GM12801 (cell line): Measurements from ENCODE around the gene SSNA1.

Experiments
- CTCF ChIP-seq: IDR thresholded peaks from one replicate; pipeline ENCODE4 v1.5.1; 2011; ENCODE audit warnings: control low read depth; ENCODE audit not compliant: insufficient read length; ENCODE audit errors: extremely low read depth

Gene SSNA1

GRCh38 chr9:137178939-137179630, 9.4 kb upstream of the SSNA1 start:
- no peak for TF ChIP-seq CTCF

GRCh38 chr9:137179761-137180160, 8.7 kb upstream of the SSNA1 start:
- TF ChIP-seq CTCF, result no peak

DNA sequence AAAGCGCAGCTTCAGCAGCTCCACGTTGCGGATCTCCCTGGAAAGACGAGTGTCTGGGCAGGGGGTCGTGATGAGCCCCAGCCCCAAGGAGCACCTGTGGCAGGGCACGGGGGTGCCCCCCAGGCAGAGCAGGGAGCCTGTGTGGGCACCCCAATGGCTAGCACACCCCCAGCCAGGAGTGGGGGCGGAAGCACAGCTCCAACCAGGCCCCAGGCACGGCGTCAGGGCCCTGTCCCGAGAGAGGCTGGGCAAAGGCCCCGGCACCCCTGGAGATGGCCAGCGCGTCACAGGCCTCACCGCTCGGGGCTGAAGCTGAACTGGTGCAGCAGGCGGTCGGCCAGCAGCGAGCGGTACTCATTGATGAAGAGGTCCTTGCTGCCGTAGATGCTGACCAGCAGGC, 8.0 kb upstream of the SSNA1 start:
- TF ChIP-seq CTCF, result no peak

- no peak for TF ChIP-seq CTCF
Observed at GRCh38 chr9:137181680-137182079, 6.8 kb upstream of the SSNA1 start.

DNA sequence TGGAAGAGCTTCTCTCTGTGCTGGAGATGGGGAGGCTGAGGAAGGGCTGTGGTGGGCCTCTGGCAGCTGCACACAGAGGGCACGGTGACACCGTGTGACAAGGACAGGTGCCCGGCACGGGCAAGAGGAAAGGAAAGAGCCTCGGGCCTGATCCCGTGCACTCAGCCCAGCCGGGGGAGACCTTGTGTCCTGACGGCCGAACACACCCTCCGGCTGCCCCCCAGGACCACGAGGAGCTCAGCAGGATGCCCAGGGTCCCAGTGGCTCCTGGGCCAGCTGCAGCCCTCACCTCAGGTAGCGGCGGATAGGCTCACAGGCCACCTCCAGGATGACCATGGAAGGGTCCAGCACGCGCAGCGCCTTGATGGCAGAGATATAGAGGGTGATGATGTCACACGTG, 5.6 kb upstream of the SSNA1 start:
- TF ChIP-seq CTCF, result no peak

DNA sequence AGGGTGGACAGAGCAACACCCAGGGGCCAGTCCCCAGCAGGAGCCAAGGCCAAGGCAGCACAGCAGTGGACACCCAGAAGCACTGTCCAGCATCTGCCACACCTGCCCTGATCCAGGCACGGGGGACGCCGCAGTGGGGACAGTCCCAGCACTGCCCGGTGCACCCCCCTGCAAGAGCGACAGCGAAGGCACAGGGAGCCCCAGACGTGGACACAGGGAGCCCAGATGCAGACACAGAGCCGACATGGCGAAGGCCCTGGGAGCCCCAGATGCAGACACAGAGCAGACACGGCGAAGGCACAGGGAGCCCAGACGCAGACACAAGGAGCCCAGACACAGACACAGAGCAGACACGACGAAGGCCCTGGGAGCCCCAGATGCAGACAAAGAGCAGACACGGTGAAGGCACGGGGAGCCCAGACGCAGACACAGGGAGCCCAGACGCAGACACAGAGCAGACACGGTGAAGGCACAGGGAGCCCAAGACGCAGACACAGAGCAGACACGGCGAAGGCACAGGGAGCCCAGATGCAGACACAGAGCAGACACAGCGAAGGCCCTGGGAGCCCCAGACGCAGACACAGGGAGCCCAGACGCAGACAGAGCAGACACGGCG, 4.4 kb upstream of the SSNA1 start:
- no peak for TF ChIP-seq CTCF

DNA sequence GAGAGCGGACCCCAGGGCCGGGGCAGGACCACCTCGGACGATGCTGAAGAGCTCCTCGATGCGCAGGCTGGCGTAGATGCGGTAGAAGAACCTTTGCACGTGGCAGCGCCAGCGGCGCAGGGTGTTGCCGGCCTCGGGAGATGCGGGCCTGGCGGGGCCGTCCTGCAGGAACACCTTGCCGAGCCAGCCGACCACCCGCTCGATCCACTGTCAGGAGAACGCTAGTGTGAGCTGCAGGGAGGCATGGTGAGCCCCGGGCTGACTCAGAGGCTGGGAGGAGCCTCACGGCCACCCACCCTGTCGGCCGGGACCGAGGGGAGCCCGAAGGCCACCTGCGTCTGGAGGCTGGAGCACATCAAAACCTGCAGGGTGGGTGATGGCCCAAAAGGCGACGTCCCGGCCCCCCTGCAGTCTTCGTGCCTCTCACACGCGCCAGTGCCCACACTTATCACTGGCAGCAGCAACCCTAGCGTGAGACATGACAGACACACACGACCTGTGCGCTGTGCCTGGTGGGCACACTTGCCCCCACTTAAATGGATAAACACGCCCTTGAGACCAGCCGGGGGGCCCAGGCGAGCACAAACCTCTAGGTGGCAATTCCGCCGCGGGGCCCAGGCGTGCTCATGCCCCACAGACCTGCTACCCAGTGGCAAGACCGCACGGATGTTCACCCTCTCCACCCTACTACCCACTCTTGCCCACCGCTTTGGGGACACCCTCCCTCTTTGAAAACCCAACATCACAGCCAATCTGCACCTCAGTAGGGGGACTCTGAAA, 3.4 kb upstream of the SSNA1 start:
- no peak for TF ChIP-seq CTCF
